Thoracic aorta (tissue), 2 donors: ENCODE data around the gene EMC8. TPM values are rescaled to one million over a fixed set of nuclear protein-coding genes. Genes with fewer than 3 reads are reported as not detected.

Source experiments
- ATAC-seq: fragments of 150-250 bp; one replicate; pipeline ENCODE4 v1.8.0; 2017; ENCODE audit warnings: low read depth; ENCODE audit not compliant: insufficient number of reproducible peaks, low FRiP score
- DNase-seq: peaks from one replicate; pipeline ENCODE4 v3.0.0-alpha.2; 2020; ENCODE audit warnings: low spot score
- H3K27ac ChIP-seq, 2 donors: fragments of 200-600 bp; sonication (generic); 1 replicate in 1 of 2; 2 replicates in 1 of 2; pipeline ENCODE4 v1.5.1; 2016; ENCODE audit warnings: mild to moderate bottlenecking in 2 of 2, moderate library complexity in 2 of 2
- H3K27me3 ChIP-seq: fragments of 200-600 bp; sonication (generic); replicated peaks from 2 replicates; pipeline ENCODE4 v1.6.0; 2016; ENCODE audit warnings: mild to moderate bottlenecking; ENCODE audit not compliant: insufficient read depth
- H3K36me3 ChIP-seq: fragments of 200-600 bp; sonication (generic); one replicate; pipeline ENCODE4 v1.5.1; 2016
- H3K4me1 ChIP-seq, 2 donors: fragments of 200-600 bp; sonication (generic); 1 replicate in 1 of 2; 2 replicates in 1 of 2; pipeline versions ENCODE4 v1.5.1 to v1.6.0; 2016; ENCODE audit warnings: low read depth in 2 of 2, mild to moderate bottlenecking in 1 of 2; ENCODE audit not compliant: control insufficient read depth in 1 of 2
- H3K4me3 ChIP-seq: fragments of 200-600 bp; sonication (generic); 2 replicates; pipeline ENCODE4 v1.5.1; 2016; ENCODE audit warnings: mild to moderate bottlenecking
- H3K9me3 ChIP-seq: fragments of 200-600 bp; sonication (generic); 2 replicates; pipeline ENCODE4 v1.5.1; 2016
- CTCF ChIP-seq: fragments of 200-600 bp; sonication (generic); IDR thresholded peaks from one replicate; pipeline ENCODE4 v1.5.1; 2019; ENCODE audit warnings: antibody characterized with exemption
- total RNA-seq, 2 donors: library from RNA; depleted of rRNA; stranded (reverse); fragments of >200 nt; gene quantifications; one replicate each; pipeline versions ENCODE4 v1.1.0 to v1.2.3, GENCODE V29; 2016

Gene EMC8
- total RNA-seq, 2 donors from 2014 or later: 30.7 to 36.6 TPM

DNA sequence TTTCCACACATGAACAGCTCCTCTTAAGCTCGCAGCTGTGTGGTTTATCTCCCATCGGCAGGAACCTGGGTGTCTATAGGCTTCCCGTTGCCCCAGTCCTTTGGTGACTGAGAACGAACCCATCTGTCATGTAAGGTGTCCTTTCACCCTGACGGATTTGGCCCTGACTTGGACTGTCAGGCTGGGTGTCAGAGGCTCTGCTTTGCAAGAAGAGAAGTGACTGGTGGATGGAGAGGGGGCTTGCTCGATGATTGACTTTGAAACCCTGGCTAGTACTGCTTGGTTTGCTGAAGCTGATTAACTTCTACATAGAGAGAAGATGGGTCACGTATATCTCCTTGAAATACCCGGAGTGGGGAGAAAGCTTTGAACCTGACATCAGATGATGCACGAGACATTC, 43.1 kb upstream of the EMC8 start:
- Histone ChIP-seq H3K27me3 (no peaks in the 10 kb centered on the region), H3K9me3 (no peaks in the 10 kb centered on the region), H3K36me3 (no peaks in the 10 kb centered on the region), H3K4me3 (no peak overlapping the region), H3K27ac (no peak overlapping the region), H3K4me1 (no peaks in the 10 kb centered on the region)
- TF ChIP-seq CTCF: no peak
- DNase-seq: no peak
- no peak for ATAC-seq

DNA sequence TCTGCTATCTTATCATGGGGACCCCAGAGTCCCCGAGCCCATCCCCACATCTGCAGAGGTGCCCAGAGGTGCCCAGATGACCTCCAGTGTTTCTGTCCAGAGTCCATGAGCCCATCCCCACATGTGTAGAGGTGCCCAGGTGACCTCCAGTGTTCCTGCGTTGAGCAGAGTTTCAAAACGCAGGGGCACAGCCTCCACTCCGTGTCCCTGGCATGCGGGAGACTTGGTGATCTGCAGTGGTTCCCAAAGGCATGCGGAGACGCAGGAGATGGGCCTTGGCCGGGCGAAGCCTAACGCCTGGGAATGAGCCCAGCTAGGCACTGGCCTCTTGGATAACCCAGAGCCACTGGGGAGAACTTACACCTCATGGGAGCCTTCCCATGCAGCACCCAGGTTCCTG, 41.5 kb upstream of the EMC8 start:
- Histone ChIP-seq H3K27me3 (no peaks in the 10 kb centered on the region), H3K4me1 (no peaks in the 10 kb centered on the region), H3K9me3 (no peaks in the 10 kb centered on the region), H3K27ac (no peak overlapping the region), H3K4me3 (no peak overlapping the region), H3K36me3 (no peaks in the 10 kb centered on the region)
- no peak for TF ChIP-seq CTCF
- DNase-seq (no peak), ATAC-seq (no peak)

DNA sequence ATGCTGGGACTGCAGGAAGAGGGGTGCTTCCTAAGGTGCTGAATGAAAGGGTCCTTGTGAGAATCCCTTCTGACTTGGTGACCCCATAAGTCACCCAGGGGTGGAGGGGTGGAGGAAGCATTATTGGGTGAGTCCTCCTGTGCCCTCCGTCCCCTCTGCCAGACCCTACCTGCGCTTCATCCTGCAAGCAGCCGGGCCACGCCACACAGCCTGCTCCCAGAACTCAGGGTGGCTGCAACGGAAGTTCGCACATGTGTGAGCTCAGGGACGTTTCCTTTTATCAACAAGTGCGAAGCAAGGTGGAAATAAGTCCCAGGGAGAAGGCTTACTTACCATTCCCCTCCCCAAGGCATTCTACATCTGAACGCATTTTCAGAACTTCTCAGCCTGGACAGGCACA, 41.1 kb upstream of the EMC8 start:
- Histone ChIP-seq H3K4me1 (no peaks in the 10 kb centered on the region), H3K27ac (no peak overlapping the region), H3K27me3 (no peaks in the 10 kb centered on the region), H3K36me3 (no peaks in the 10 kb centered on the region), H3K9me3 (no peaks in the 10 kb centered on the region), H3K4me3 (no peak overlapping the region)
- no peak for ATAC-seq
- no peak for DNase-seq
- no peak for TF ChIP-seq CTCF

- no peak overlapping the region for H3K4me3 ChIP-seq
- H3K36me3 ChIP-seq: no peaks in the 10 kb centered on the region
- DNase-seq (no peak), ATAC-seq (no peak)
- no peaks in the 10 kb centered on the region for H3K27me3 ChIP-seq
- no peaks in the 10 kb centered on the region for H3K4me1 ChIP-seq
- TF ChIP-seq CTCF: no peak
- H3K9me3 ChIP-seq: no peaks in the 10 kb centered on the region
- no peak overlapping the region for H3K27ac ChIP-seq
Measured at GRCh38 chr16:85839681-85840240, 40.4 kb upstream of the EMC8 start.

DNA sequence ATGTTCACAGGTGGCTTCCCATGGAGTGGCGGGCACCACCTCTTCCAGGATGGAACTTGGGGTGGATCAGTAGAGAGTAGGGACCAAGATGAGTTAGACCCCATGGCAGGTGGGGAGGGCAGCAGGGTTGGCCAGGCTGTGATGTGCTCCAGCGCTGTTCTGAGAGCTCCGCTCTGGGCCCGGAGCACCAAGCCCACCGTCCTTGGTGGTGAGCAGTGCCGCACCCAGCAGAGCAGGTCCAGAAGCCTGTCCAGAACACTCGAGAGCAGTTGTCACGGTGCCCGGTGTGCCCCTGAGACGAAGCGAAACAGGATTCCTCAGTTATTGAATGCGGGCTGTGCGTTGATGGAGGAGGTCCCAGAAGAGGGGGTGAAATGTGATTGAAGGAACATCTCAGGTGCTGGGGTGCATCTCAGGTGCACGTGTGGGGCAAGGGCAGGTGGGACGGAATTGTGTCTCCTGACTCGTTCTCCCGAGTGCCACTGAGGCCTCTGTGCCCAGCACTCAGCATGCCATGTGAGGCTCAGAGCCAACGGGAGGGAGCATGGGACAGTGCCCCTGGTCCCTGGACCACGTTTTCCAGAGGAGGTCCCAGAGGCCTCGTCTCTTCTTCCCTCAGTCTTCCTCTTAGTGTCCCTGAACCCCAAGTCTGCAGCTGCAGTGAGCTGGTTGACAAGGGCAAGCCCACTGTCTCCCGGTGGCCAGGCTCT, 39.7 kb upstream of the EMC8 start:
- ATAC-seq (no peak), DNase-seq (no peak)
- H3K27me3 ChIP-seq: no peaks in the 10 kb centered on the region
- TF ChIP-seq CTCF: no peak
- no peaks in the 10 kb centered on the region for H3K9me3 ChIP-seq
- no peak overlapping the region for H3K27ac ChIP-seq
- no peaks in the 10 kb centered on the region for H3K36me3 ChIP-seq
- H3K4me3 ChIP-seq: no peak overlapping the region
- no peaks in the 10 kb centered on the region for H3K4me1 ChIP-seq
